H9 (cell line): Measurements from ENCODE around the gene CLOCK. TPM values are rescaled to one million over a fixed set of nuclear protein-coding genes. Genes with fewer than 3 reads are reported as not detected.

Experiments
- DNase-seq: peaks from one replicate; pipeline ENCODE4 v3.0.0-alpha.2; 2017
- H2AFZ ChIP-seq: one replicate; pipeline ENCODE4 v1.6.1; 2013; ENCODE audit warnings: mild to moderate bottlenecking, low read length, control low read depth, moderate library complexity
- H2AK5ac ChIP-seq: 2 replicates; pipeline ENCODE4 v1.6.1; 2013; ENCODE audit warnings: low read length, control low read depth, mixed read lengths; ENCODE audit not compliant: insufficient read length
- H2BK120ac ChIP-seq: one replicate; pipeline ENCODE4 v1.6.1; 2013; ENCODE audit warnings: low read depth, mild to moderate bottlenecking, low read length, control low read depth, inconsistent platforms; ENCODE audit not compliant: poor library complexity, severe bottlenecking
- H2BK12ac ChIP-seq: 2 replicates; pipeline ENCODE4 v1.6.1; 2013; ENCODE audit warnings: low read length, control low read depth, mixed read lengths, low read depth; ENCODE audit not compliant: insufficient read length
- H2BK15ac ChIP-seq: 2 replicates; pipeline ENCODE4 v1.6.1; 2013; ENCODE audit warnings: low read depth, low read length, control low read depth
- H2BK20ac ChIP-seq: one replicate; pipeline ENCODE4 v1.6.1; 2013; ENCODE audit warnings: low read depth, mild to moderate bottlenecking, low read length, control low read depth, inconsistent platforms; ENCODE audit not compliant: poor library complexity, severe bottlenecking
- H2BK5ac ChIP-seq: 2 replicates; pipeline ENCODE4 v1.6.1; 2013; ENCODE audit warnings: low read length, control low read depth, mixed read lengths; ENCODE audit not compliant: insufficient read length
- H3K14ac ChIP-seq: 2 replicates; pipeline ENCODE4 v1.6.1; 2013; ENCODE audit warnings: low read length, control low read depth; ENCODE audit not compliant: insufficient read depth
- H3K18ac ChIP-seq: 2 replicates; pipeline ENCODE4 v1.6.1; 2013; ENCODE audit warnings: low read depth, mild to moderate bottlenecking, mixed read lengths, low read length, control low read depth; ENCODE audit not compliant: insufficient read length
- H3K23ac ChIP-seq: 2 replicates; pipeline ENCODE4 v1.6.1; 2013; ENCODE audit warnings: low read length, control low read depth, mixed read lengths, low read depth; ENCODE audit not compliant: insufficient read length
- H3K23me2 ChIP-seq: 2 replicates; pipeline ENCODE4 v1.6.1; 2013; ENCODE audit warnings: low read depth, mild to moderate bottlenecking, mixed read lengths, low read length, control low read depth; ENCODE audit not compliant: insufficient read length, poor library complexity, severe bottlenecking
- H3K27ac ChIP-seq: 2 replicates; pipeline ENCODE4 v1.5.1; 2013; ENCODE audit warnings: low read length, control low read depth, mixed read lengths, low read depth; ENCODE audit not compliant: insufficient read length
- H3K27me3 ChIP-seq: 2 replicates; pipeline ENCODE4 v1.6.1; 2013; ENCODE audit warnings: low read length, control low read depth, inconsistent platforms; ENCODE audit not compliant: insufficient read depth
- H3K4ac ChIP-seq: 2 replicates; pipeline ENCODE4 v1.6.1; 2013; ENCODE audit warnings: low read depth, mild to moderate bottlenecking, control low read depth, inconsistent platforms, low read length, moderate library complexity
- H3K4me1 ChIP-seq: 2 replicates; pipeline ENCODE4 v1.6.1; 2013; ENCODE audit warnings: low read length, control low read depth, inconsistent platforms; ENCODE audit not compliant: insufficient read depth
- H3K4me2 ChIP-seq: 2 replicates; pipeline ENCODE4 v1.6.1; 2013; ENCODE audit warnings: low read length, control low read depth, mixed read lengths; ENCODE audit not compliant: insufficient read length, insufficient read depth
- H3K56ac ChIP-seq: 2 replicates; pipeline ENCODE4 v1.6.1; 2013; ENCODE audit warnings: low read depth, mild to moderate bottlenecking, mixed read lengths, low read length, control low read depth; ENCODE audit not compliant: insufficient read length
- H3K79me1 ChIP-seq: 2 replicates; pipeline ENCODE4 v1.6.1; 2013; ENCODE audit warnings: low read depth, mild to moderate bottlenecking, moderate library complexity, low read length, control low read depth, inconsistent platforms; ENCODE audit not compliant: insufficient read depth, poor library complexity, severe bottlenecking
- H3K79me2 ChIP-seq: 2 replicates; pipeline ENCODE4 v1.6.1; 2013; ENCODE audit warnings: low read length, control low read depth, inconsistent platforms; ENCODE audit not compliant: insufficient read depth
- H3K9ac ChIP-seq: 2 replicates; pipeline ENCODE4 v1.6.1; 2013; ENCODE audit warnings: low read length, control low read depth, mixed read lengths; ENCODE audit not compliant: insufficient read length; ENCODE audit errors: extremely low read depth
- H3K9me3 ChIP-seq: one replicate; pipeline ENCODE4 v1.6.1; 2013; ENCODE audit warnings: low read depth, low read length, inconsistent platforms; ENCODE audit not compliant: control insufficient read depth
- H3T11ph ChIP-seq: one replicate; pipeline ENCODE4 v1.6.1; 2013; ENCODE audit warnings: mild to moderate bottlenecking, low read length, control low read depth, inconsistent platforms
- H4K20me1 ChIP-seq: one replicate; pipeline ENCODE4 v1.6.1; 2013; ENCODE audit not compliant: control insufficient read depth, insufficient read length, insufficient read depth
- H4K5ac ChIP-seq: 2 replicates; pipeline ENCODE4 v1.6.1; 2013; ENCODE audit warnings: low read depth, mild to moderate bottlenecking, mixed read lengths, low read length, control low read depth; ENCODE audit not compliant: insufficient read length
- H4K8ac ChIP-seq: replicated peaks from 2 replicates; pipeline ENCODE4 v1.6.1; 2013; ENCODE audit warnings: low read length, control low read depth, mixed read lengths, low read depth; ENCODE audit not compliant: insufficient read length
- H4K91ac ChIP-seq: 2 replicates; pipeline ENCODE4 v1.6.1; 2013; ENCODE audit warnings: low read depth, mild to moderate bottlenecking, moderate library complexity, mixed read lengths, low read length, control low read depth; ENCODE audit not compliant: insufficient read length
- H3K27ac Mint-ChIP-seq, 3 experiments: 2 replicates in 2 of 3; 3 replicates in 1 of 3; pipeline ENCODE4 v1.8.0; 2020 to 2021; ENCODE audit warnings: mixed read lengths in 3 of 3, mild to moderate bottlenecking in 1 of 3, moderate library complexity in 1 of 3
- H3K27me3 Mint-ChIP-seq: 2 replicates; pipeline ENCODE4 v1.8.0; 2021; ENCODE audit warnings: low read depth, mild to moderate bottlenecking, moderate library complexity, mixed read lengths
- H3K36me3 Mint-ChIP-seq, 3 experiments: 2 replicates in 2 of 3; 3 replicates in 1 of 3; pipeline ENCODE4 v1.8.0; 2020 to 2021; ENCODE audit warnings: low read depth in 3 of 3, mixed read lengths in 3 of 3; ENCODE audit not compliant: insufficient read depth in 1 of 3
- H3K4me1 Mint-ChIP-seq, 2 experiments: 2 replicates each; pipeline ENCODE4 v1.8.0; 2020; ENCODE audit warnings: mixed read lengths in 2 of 2
- H3K4me3 Mint-ChIP-seq, 2 experiments: 2 replicates in 1 of 2; 3 replicates in 1 of 2; pipeline ENCODE4 v1.8.0; 2020 to 2021; ENCODE audit warnings: mild to moderate bottlenecking in 2 of 2, mixed read lengths in 2 of 2, moderate library complexity in 1 of 2
- H3K9me3 Mint-ChIP-seq, 2 experiments: 2 replicates in 1 of 2; 3 replicates in 1 of 2; pipeline ENCODE4 v1.8.0; 2020; ENCODE audit warnings: mild to moderate bottlenecking in 2 of 2, mixed read lengths in 2 of 2, moderate library complexity in 1 of 2
- CTCF ChIP-seq: fragments of 200-600 bp; sonication (generic); conservative IDR thresholded peaks from 3 replicates; pipeline ENCODE4 v1.8.0; 2021; ENCODE audit warnings: antibody characterized with exemption, mild to moderate bottlenecking
- WGBS: extraction: QIAGEN DNeasy Blood & Tissue Kit; methylation state at CpG from one replicate; pipeline ENCODE4 v1.1.7; 2013; ENCODE audit warnings: missing lambda C conversion rate, low lambda C conversion rate, mixed read lengths; ENCODE audit not compliant: insufficient read length; ENCODE audit errors: extremely low coverage; 5-methylcytosine and 5-hydroxymethylcytosine counted together
- total RNA-seq: library from RNA; stranded (reverse); gene quantifications from 2 replicates; pipeline ENCODE4 v1.2.1, GENCODE V29; 2021

Gene CLOCK
- total RNA-seq, 1 experiment from 2014 or later = 16.2 TPM

GRCh38 chr4:55528491-55528890 is 18.2 kb downstream of the CLOCK start:
- Histone ChIP-seq H2AFZ (no peak overlapping the region), H2BK5ac (no peak overlapping the region), H2BK15ac (no peak overlapping the region), H4K8ac (no peak overlapping the region), H3K9ac (no peak overlapping the region), H3K79me1 (peaks cover 6% of the 10 kb centered on the region), H4K91ac (no peak overlapping the region), H3K23me2 (no peaks in the 10 kb centered on the region), H4K5ac (no peak overlapping the region), H2BK20ac (no peak overlapping the region), H2AK5ac (no peak overlapping the region), H4K20me1 (no peaks in the 10 kb centered on the region), H3K14ac (no peak overlapping the region), H3K4me2 (no peak overlapping the region), H3K27me3 (no peaks in the 10 kb centered on the region), H3T11ph (no peak overlapping the region), H3K27ac (no peak overlapping the region), H2BK12ac (no peak overlapping the region), H3K18ac (no peak overlapping the region), H3K4me1 (no peaks in the 10 kb centered on the region; the same call in 1 of the 2 replicates), H3K23ac (no peak overlapping the region), H2BK120ac (no peak overlapping the region), H3K4ac (no peak overlapping the region), H3K56ac (no peak overlapping the region), H3K79me2 (peaks cover 2% of the 10 kb centered on the region; the same call in 1 of the 2 replicates), H3K9me3 (no peaks in the 10 kb centered on the region)
- Mint-ChIP-seq H3K36me3 (peaks cover 4 to 12% (median 4%) of the 10 kb centered on the region in 3 experiments; a peak in 6 of 7 replicates), H3K4me1 (peaks cover 29 to 31% of the 10 kb centered on the region in 2 experiments), H3K4me3 (no peak overlapping the region), H3K9me3 (peaks cover 0 to 5% of the 10 kb centered on the region in 2 experiments; a peak in 2 of 5 replicates), H3K27ac (peak overlapping the region in 2 of 3 experiments; percentile 46 to 68; a peak in 3 of 7 replicates), H3K27me3 (no peaks in the 10 kb centered on the region)
- DNase-seq = no peak
- no peak for TF ChIP-seq CTCF
- no CpG with 5 or more reads among the region's 3 CpGs for WGBS
